ENCODE measurements around the gene COL5A2. TPM values are rescaled to one million over a fixed set of nuclear protein-coding genes. Genes with fewer than 3 reads are reported as not detected.

The COL5A2 gene
- total and polyA plus RNA-seq, 11 donors, result 4.4 to 61.1 (median 12.4) TPM

GRCh38 chr2:189161894-189162293 is 17.7 kb downstream of the COL5A2 start:
- no peaks in the 10 kb centered on the region for H3K27me3 ChIP-seq
- no peaks in the 10 kb centered on the region for H3K9me3 ChIP-seq
- WGBS, 4 donors, result 87 to 91% (median 88%) methylated on average over 3 of the region's 3 CpGs
- no peak overlapping the region for H3K4me3 ChIP-seq
- no peaks in the 10 kb centered on the region for H3K36me3 ChIP-seq
- no peak for DNase-seq
- ATAC-seq, result no peak
- intact Hi-C loops (cut with DNase I), result no loop called here
- H3K27ac ChIP-seq, result no peak overlapping the region
- no peak for TF ChIP-seq POLR2A (IDR thresholded peaks at IDR 0.05)
- no peak for TF ChIP-seq CTCF (IDR thresholded peaks at IDR 0.05)
- H3K4me1 ChIP-seq, result peaks cover 0 to 40% (median 10%) of the 10 kb centered on the region in 12 donors

- no peaks in the 10 kb centered on the region for H3K36me3 ChIP-seq
- H3K4me1 ChIP-seq, result peaks cover 0 to 33% (median 6%) of the 10 kb centered on the region in 12 donors
- TF ChIP-seq POLR2A (IDR thresholded peaks at IDR 0.05) (no peak), CTCF (IDR thresholded peaks at IDR 0.05) (no peak)
- no peaks in the 10 kb centered on the region for H3K27me3 ChIP-seq
- intact Hi-C loops (cut with DNase I), result no loop called here
- no peak overlapping the region for H3K4me3 ChIP-seq
- no peaks in the 10 kb centered on the region for H3K9me3 ChIP-seq
- WGBS, 4 donors, result 84 to 92% (median 91%) methylated on average over 4 of the region's 4 CpGs
- no peak overlapping the region for H3K27ac ChIP-seq
- ATAC-seq (no peak), DNase-seq (no peak)
These were observed 19.8 kb downstream of the COL5A2 start for GRCh38 chr2:189159717-189160116.

- intact Hi-C loops (cut with DNase I), result no loop called here
- WGBS, 4 donors, result 88 to 93% (median 90%) methylated on average over 2 of the region's 2 CpGs
These were observed 20.3 kb downstream of the COL5A2 start for GRCh38 chr2:189159273-189159672.

GRCh38 chr2:189157939-189158338 is 21.6 kb downstream of the COL5A2 start:
- Histone ChIP-seq H3K9me3 (no peaks in the 10 kb centered on the region), H3K4me3 (no peak overlapping the region), H3K4me1 (peaks cover 0 to 27% (median 3%) of the 10 kb centered on the region in 12 donors), H3K27me3 (no peaks in the 10 kb centered on the region), H3K27ac (no peak overlapping the region), H3K36me3 (no peaks in the 10 kb centered on the region)
- no peak for ATAC-seq
- WGBS, 4 donors, result 93 to 98% (median 96%) methylated on average over 1 of the region's 1 CpG
- DNase-seq, result no peak
- TF ChIP-seq POLR2A (IDR thresholded peaks at IDR 0.05) (no peak), CTCF (IDR thresholded peaks at IDR 0.05) (no peak)
- intact Hi-C loops (cut with DNase I), result no loop called here

More at GRCh38 chr2:189159273-189159672, 20.3 kb downstream of the COL5A2 start:
- Histone ChIP-seq H3K27ac (no peak overlapping the region), H3K36me3 (no peaks in the 10 kb centered on the region), H3K4me1 (peaks cover 0 to 33% (median 5%) of the 10 kb centered on the region in 12 donors), H3K27me3 (no peaks in the 10 kb centered on the region), H3K4me3 (no peak overlapping the region), H3K9me3 (no peaks in the 10 kb centered on the region)
- no peak for ATAC-seq
- DNase-seq, result no peak
- TF ChIP-seq CTCF (IDR thresholded peaks at IDR 0.05) (no peak), POLR2A (IDR thresholded peaks at IDR 0.05) (no peak)

Data from heart left ventricle (tissue), 16 donors.